SKM-1 treated with dmso at 0.1 percent for 144 hours (cell line): Measurements from ENCODE around the gene SPATS1.

Experiments
- DNase-seq: peaks from one replicate; lab custom pipeline; 2025; ENCODE audit not compliant: unreplicated experiment; lab: John Stamatoyannopoulos, UW

The SPATS1 gene

DNA sequence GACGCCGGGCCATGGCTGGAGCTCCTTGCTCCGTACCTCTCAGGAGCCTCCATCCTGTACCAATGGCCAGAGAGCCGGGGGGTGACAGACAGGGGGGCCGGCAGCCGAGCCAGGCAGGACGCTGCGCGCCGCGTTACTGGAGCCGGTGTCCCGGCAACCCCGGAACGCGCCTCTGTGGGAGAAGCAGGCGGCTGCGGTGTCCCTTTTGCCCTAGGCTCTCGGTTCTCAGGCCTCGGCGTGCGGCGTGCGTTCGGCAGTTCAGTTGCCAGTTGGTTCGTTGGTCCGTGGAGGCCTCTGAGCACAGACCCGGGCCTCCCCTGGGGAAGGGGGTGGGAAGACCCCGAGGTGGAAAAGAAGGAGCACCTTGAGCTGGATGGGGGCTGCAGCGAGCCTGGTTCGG is at the start of gene SPATS1:
Gene SPATS1 (plus strand): TSS at position 162 of the 400 bp plus-strand sequence. CDS start 446 bp downstream, outside the sequence.
- DNase-seq: no peak

GRCh38 chr6:44292661-44293365 is 49.6 kb upstream of the SPATS1 start:
- no peak for DNase-seq

DNA sequence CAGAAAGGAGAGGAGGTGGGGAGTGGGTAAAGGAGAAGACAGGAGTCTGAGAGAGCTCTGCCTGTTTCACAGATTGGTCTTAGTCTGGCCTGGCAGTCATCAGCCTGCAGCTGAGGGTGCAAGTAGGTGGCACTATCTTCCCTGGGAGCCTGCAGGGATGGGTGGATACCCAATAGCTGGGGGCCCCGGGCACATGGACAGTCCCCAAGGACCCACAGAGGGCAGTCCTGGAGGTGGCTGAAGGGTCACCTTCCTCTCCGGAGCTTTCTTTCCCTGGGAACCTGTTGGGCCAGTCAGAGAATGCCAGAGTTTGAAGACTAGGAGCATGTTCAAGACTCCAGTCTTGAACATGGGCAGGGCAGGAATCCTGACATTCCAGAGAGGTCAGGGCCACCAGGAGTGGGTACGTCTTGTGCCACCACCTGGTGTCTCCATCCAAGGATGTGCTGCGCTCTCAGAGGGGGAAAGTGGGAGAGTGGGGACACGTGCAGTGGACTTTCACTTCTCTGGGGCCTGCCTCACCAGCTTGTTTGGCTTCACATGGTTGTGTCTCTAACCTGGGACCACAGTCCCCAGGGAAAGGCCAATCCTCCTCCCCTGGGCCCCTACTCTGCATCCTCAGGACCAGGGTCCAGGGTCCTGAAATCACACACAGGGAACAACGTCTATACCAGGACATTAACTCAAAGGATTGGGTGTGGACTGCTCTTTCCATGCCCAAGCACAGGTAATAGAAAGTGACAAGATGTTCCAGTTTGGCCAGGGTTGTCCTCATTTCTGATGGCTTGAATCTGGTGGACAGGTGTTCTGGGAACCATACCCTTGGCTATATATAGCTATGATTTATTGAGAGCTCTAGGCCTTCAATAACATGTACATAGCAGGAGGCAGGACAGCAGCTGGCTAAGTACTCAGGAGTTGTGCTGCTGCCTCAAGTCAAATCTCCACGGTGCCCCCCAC is 47.3 kb upstream of the SPATS1 start:
- no peak for DNase-seq

GRCh38 chr6:44297063-44298038 is 45.1 kb upstream of the SPATS1 start:
- no peak for DNase-seq

DNA sequence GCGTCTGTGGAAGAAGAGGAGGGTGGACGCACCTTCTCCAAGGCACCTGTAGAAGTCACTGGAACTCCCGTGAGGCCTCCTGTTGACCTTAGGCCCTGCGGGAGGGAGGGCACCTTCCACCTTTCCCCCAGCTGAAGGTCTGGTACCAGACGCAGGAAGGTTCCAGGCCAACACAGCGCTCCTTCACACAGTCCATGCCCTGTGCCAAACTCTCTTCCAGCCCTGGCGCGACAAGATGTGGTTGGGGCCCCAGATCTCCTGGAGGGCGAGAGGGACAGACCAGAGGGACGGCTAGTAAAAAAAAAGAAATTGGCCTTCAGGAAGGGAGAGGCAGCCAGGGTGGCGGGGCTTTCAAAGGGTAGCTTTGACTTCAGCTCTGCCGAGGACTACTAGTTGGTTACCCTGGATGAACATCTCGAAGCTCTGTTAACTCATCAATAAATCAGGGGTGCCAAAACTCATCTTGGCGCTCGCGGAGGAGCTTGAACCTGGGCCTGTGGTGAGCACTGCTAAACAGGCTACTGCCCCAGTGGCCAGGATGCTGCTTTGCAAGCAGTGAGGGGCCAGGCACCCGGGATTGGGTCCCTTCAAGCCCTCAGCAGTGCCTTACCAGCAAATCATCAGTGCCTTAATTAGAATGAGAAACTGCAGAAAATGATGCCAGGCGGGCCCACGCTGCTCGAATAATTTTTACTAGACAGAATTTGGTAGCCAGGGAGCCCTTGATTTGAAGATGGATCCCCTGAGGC is 44.2 kb upstream of the SPATS1 start:
- no peak for DNase-seq

DNA sequence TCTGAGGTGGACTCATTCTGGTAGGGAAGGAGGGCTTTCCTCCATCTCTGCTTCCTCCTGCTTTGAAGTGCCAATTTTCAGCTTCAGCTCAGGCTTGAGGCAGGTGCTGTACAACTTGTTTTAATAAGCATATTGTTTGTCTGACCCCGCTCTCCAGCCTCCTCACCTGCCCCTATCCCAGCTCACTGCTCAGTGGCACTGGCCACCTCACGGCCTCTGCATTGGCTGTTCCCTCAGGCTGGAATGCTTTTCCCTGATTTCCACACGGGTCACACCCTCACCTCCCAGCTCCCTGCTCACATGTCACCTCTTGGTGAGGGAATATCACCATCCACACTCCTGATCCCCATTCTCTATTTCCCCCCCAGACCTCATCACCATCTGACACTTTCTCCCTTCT is 43.6 kb upstream of the SPATS1 start:
- no peak for DNase-seq

GRCh38 chr6:44300292-44300823 is 42.1 kb upstream of the SPATS1 start:
- DNase-seq: no peak

GRCh38 chr6:44301106-44301505 is 41.3 kb upstream of the SPATS1 start:
- no peak for DNase-seq

DNA sequence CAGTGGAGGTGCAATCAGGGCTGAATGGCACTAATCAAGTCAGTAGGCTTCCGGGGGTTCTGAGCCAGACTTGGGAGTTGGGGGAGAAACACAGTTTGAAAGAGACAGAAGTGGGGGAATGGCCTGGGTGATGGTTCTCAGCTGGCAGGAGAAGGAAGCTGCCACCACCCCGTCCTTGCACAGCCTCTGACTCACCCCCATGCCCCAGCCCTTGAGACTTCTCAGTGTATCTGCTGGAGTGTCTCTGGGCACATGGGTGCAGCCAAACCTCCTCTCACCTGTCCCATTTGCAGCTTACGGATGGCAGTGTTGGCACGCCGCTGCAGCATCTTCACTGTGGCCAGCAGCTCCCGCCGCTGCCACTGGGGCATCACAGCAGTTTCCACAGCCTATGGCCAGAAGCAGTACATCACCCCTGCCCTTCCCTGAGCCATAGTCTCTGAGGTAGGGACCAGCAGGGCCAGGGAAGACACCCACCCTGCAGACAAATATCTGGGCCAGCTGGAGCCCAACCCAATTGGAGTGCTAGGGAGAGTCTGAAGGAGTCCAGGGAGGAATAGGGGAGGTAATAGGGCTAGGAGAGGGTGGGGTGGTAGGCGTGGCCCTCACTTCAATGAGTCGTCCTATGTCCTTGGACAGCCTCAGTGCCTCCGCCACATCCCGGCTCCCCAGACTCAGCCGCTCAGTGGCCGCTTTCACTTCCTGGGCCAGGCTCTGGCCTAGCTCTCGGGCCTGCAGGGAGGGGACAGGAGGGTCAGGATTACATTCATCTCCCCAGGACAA is 40.5 kb upstream of the SPATS1 start:
- no peak for DNase-seq

DNA sequence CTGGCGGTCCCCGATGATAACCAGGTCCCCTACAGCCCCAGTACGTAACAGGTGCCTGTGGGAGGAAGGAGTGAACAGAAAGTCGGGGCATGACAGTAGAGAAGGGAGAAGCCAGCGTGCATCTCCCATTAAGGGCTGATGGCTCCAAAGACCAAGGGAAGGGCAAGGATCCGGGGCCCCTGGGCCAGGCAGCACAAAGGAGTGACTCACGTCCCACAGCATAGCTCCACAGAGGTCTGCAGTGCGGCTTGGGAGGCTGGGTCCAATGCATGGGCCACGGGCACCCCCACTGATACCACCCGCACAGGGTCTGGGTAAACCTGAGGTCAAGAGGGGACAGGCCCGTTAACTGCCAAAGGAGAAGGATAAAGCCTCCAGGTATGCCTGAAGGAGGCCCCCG is 39.6 kb upstream of the SPATS1 start:
- no peak for DNase-seq

- DNase-seq: no peak
Observed at GRCh38 chr6:44303842-44304241, 38.6 kb upstream of the SPATS1 start.

- peak; percentile 56 for DNase-seq
Observed at GRCh38 chr6:44304282-44305199, 37.9 kb upstream of the SPATS1 start.

DNA sequence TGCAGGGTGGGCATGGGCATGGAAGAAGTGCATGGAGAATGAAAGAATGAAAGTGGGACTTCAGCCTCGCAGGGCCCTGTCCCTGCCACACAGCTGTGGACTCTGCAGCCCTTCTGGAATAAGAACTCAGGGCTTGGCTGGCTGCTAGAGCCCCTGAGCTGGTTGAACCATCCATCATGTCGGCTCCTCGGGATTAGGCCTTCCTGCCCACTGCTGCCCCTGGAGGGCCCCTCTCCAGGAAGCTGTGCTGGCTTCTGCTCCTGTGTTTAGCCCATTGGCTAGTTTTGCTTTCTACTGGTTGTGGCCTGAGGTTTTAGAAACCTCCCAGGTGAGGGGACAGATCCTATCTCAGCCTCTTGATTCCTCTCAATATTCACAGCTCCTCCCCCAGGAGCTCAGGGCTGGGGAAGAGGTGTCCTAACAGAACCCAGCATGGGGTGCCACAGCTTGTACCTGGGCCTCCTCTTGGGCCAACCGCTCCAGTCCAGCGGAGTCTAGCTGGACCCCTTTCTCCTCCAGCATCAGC is 37.2 kb upstream of the SPATS1 start:
- DNase-seq: no peak

DNA sequence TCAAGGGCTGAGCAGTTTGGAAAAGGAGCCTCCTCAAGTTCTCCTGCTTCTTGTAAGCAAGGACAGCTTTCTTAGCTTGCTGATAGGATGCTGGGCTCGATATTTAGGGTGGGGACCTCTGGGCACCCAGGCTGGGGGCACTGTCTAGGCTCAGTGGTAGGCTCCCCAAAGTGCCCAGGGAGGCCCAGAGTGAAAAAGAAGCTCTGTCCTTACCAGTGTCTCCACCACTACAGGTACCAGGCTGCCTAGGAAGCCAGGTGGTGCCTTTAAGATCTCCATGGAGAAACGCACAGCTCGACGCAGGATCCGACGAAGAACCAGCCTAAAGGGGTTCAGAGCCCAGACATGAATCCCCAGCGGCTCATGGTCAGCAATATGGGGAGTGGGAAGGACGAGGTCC is 35.7 kb upstream of the SPATS1 start:
- no peak for DNase-seq

DNA sequence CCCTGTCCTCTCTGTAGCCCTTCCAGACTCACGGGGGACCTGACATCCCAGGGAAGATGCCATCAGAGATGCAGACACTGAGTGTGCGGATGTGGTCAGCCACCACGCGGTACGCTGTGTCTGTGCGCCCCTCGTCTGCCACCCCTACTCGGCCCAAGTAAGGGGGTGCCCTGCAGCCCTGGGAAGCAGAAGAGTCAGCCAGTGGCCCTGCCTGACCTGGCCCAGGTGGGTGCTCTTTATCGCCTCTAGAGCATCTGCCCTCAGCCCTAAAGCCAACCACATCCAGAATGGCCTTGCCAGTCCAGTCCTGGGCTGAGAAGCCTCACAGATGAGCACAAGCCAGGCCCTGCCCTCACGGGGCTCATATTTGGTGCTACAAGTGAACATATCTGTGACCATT is 35.2 kb upstream of the SPATS1 start:
- no peak for DNase-seq

GRCh38 chr6:44309092-44309491 is 33.4 kb upstream of the SPATS1 start:
- DNase-seq: no peak

DNA sequence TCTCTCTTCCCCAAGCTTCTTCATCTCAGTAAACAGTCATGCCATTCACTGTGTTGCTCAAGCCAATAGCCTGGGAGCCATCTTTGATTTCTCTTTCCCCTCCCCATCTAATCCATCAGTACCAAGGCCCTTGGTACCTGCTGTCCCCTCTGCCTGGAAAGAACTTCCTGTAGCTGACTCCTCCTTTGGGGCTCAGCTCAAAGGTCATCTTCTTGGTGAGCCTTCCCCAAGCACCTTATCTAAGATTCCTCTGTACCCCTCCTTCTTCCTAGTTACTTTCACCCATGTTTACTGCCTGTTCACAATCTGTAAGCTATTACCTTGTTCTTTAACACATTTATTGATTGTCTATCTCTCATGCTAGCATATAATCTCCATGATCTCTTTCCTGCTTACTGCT is 32.8 kb upstream of the SPATS1 start:
- DNase-seq: no peak

GRCh38 chr6:44310241-44310640 is 32.2 kb upstream of the SPATS1 start:
- no peak for DNase-seq
